ENCODE measurements around the gene PLD6.
A peak's percentile ranks its signal among the peaks of the same experiment; 100 is the strongest.
"Not testable (repeated sequence)": the region's sequence is repeated elsewhere in the genome, so short reads cannot be mapped to it uniquely, and the experiment has no call there.

Gene PLD6

GRCh38 chr17:17198281-17198680, 7.9 kb downstream of the PLD6 start:
- DNase-seq, result peak; percentile 56

GRCh38 chr17:17196776-17197175, 9.4 kb downstream of the PLD6 start:
- no peak for DNase-seq

DNA sequence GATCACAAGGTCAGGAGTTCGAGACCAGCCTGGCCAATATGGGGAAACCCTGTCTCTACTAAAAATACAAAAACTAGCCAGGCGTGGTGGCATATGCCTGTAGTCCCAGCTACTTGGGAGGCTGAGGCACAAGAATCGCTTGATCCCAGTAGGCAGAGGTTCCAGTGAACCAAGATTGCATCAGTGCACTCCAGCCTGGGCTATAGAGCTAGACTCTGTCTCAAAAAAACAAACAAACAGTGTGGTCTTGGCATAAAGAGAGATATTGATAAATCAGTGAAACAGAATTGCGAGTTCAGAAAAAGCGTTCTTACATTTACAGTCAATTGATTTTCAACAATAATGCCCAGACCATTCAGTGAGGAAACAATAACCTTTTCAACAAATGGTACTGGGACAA, 10.7 kb downstream of the PLD6 start:
- DNase-seq, result not testable (repeated sequence)

- DNase-seq, result no peak
Measured at GRCh38 chr17:17191961-17192381, 14.2 kb downstream of the PLD6 start.

DNA sequence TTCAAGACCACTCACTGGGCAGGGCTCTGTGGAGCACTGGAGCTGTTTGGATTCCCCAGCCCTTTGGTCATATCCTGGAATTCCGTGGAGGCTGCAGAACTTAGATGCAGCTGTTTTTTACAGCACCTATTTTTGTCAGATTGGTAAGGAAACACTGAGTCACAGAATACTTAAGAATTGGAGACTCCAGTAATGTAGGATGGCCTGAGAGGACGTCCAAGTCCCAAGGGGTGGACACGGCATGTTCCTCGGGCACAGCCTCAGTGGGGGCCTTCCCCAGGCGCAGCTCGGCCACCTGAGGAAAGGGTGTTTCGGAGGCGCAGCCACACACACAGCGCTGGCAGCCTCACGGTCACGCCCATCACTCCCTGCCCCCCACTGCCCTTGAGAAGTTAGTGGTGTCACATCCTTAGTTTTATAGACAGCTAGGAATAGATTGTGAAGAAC, 14.8 kb downstream of the PLD6 start:
- no peak for DNase-seq

DNA sequence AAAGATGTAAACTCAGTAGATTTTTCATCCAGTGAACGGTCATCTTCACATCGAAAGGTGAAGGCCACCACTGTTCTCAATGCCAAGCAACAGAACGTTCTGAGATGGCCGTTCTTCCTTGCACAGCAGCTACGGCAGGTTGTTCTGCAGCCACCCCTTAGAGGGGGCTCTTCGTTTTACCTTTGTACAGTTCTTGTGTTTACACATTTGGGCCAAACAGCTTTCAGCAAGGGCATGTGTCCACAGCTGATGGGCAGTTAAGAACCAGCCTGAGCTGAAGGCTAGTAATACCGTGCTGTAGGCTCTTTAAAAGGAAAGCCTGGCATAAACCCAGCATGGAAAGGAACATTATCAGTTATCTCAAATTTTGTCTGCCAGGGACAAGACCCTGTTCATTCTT, 15.9 kb downstream of the PLD6 start:
- no peak for DNase-seq

DNA sequence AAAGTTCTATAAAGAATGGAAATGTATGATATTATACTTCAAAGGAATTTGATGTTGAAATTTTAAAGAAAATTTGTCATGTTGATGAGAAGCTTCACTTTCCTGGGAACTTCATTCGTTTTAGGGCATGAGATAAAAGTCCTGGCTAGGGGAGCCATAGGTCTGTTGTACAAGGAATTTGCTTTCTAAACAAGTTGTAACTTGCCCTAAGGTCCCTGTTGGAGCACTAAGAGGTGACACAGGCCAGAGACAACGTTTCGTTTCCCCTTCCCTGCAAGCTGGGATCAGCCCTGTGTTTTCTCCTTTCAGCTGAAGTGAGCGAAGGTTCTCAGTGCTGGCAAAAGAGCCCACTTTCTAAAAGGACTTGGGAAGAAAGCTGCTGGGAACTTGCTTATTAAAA, 16.6 kb downstream of the PLD6 start:
- no peak for DNase-seq

DNA sequence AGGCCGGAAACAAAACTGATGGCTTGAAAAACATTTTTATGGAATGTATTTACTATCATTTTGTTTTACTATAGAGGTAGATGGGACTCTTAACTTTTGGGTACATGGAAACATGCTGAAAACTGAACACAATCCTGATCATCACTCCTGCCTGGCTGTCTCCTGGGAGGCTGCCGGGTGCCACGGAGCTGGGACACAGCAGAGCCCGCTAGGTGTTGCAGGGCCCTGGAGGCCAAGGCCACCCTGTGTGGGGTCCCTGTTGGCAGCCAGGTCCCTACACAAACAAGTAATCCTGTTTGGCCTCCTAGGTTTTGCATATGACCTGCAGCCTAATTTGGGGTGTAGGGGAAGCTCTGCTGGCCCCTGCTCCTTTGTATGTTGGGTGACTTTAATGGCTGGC, 17.5 kb downstream of the PLD6 start:
- DNase-seq, result no peak

DNA sequence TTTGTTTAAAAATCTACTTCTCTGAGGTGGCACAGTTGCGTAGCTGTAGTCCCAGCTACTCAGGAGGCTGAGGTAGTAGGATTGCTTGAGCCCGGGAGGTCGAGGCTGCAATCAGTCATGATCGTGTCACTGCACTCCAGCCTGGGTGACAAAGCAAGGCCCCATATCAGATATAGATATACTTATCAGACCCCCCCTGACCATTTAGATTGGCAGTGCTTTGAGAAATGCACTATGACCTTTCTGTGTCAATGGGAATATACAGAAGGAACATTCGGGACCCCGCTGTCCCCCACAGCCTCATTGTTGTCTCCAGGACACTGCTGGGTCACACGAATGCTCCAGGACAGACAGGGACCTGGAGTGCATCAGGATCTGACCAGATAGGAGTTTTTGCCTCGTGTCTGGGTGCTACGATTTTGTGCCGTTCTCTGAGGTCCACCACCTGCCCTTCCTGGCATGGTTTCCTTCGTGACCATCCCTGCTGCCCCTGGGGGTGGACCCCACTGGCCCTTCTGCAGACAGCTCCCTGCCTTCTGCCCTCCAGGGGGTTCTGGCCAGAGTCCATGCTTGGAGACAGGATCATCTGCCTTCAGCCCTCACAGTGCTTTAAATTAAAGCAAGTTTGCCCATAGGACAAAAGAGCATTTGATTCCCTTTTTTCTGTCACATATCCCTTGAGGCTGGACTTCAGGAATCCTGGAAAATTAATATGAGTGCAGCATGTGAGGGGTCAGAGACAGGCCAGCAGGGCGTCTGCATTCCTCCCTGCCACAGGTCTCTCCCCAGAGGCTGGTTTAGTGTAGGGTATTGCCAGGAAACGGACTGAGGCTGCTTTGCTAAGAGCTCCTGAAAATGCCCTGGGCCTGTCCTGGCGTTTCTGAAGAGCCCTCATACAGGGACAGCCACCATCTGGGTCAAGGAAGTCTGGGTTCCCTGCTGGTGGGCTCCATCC, 19.3 kb downstream of the PLD6 start:
- no peak for DNase-seq

DNA sequence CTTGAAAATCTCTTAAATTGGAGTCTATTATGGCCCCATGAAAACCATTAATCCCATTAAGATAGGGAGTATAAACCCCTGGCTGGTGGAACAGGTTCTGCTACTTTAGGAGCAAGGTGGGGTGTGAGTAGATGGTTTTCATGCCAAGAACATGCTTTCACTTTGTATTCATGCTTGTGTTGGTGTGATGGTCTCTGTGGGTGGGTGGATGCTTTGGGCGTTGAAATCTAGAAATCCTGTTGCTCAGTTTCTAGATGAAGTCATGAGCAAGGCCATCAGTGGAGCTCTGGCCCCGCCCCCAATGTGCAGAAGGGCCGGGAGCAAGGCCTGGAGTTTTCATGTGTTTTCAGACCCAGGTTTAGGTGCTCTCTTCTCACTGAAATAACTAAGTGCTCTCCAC, 20.1 kb downstream of the PLD6 start:
- no peak for DNase-seq

DNA sequence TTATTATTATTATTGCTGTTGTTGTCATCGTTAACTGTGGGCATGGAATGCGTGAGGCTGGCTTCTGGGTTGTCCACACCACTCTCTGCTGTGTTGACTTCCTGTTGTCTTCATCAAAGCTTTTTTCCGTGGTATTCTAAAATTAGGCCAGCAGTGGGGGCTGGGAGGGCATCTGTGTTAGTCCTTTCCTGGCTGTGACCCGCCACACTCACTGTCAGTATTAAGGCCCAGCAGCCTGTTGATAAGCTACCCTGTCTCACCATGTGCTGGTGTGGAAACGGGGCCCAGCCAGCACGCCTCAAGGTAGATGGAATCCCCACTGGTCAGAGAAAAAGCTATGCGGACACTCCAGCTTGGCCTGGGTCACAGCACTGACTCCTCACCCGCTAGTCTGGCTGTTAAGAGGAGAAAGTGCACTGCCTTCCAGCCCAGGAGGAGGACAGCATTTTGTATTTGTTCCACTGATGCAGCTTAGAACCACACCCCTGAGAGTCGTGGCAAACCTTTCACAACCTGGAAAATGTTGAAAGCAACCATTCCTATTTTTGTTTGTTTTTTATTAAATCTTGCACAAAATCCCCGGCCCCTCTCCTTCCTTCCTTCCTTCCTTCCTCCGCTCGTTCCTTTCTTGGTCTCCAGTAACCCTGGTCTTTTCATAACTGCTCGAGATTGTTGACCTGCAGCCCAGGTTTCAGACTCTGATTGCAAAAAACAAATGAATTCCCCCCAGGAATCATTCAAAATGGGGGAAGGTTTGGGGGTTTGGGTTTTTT, 21.0 kb downstream of the PLD6 start:
- DNase-seq, result not testable (repeated sequence)

- no peak for DNase-seq
Measured at GRCh38 chr17:17183744-17184143, 22.4 kb downstream of the PLD6 start.

DNA sequence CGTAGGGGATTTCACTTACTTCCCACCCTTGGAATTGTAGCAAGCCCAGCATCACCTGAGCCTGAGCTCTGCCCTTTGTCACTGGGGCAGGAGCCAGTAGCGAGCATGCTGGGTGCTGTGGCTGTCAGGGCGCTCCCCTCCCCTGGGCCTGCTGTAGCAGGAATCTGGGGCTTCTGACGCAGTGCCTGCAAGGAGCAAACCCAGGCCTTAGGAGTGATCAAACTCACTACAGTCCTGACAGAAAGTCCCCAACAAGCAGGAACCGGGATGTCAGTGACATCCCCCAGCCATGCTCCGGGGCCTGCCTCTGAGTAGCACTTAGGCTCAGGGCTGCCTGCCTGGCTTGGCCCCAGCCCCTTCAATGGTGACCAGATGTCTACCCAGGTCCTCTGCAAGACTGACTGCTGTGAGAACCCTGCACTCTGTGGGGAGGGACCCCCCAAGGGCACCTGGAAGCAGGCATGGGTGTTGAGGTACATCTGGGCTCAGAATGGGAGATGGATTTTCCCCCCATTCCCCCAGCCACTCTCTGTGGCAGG, 23.5 kb downstream of the PLD6 start:
- no peak for DNase-seq

- DNase-seq, result no peak
Measured at GRCh38 chr17:17181666-17182597, 24.2 kb downstream of the PLD6 start.

DNA sequence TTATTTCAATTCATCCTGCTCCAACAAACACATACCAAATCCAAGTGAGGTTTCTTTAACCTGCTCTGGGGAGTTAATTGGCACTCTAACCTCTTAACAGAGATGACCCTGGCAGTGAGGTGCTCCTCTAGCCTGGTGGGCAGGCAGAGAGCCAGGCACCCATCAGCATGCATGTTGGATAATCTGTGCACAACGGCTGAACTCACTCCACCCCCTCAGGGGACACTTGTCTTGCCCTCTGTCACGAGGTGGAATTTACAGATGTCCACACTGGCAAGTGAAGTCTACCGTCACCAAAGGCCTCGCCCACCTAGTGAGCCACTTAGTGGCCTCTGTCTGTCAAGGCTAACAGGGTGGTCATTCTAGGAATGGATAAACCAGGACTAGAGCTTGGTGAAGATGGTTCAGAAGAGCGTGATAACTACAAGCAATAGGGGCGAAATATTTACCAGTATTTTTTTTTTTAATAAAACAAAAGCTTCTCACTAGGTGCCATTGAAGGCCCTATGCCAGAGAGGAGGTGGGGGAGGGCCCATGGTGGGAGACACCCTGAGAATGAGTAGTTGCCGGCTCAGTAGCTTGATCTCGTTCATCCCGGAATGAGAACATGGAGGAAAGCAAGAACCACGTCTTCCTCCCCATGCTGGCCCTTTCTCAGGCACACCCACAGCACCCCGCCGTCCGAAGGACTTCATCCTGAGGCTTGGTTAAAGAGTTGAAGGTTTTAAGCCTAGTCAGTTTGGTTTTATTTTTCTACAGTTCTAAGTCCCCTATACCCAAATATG, 25.2 kb downstream of the PLD6 start:
- DNase-seq, result no peak

- DNase-seq, result no peak
Measured at GRCh38 chr17:17180141-17180603, 26.0 kb downstream of the PLD6 start.

DNA sequence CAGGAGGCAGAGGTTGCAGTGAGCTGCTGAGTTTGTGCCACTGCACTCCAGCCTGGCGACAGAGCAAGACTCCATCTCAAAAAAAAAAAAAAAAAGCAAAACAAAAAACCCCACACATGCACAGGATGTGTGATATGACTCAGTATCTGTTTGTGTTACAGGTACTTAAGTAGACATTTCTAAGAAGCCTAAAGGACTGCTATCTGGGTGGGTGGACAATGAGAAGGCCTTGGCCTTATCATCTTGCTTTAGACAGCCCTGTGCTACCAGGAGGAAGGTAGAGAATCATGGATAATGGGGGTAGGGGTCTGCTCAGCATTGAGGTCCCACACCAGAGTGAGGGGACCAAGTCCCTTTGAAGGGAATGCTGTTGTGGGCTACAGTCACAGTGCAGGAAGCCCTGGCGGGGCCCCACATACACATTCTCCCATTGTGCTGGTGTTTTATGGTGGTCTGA, 26.7 kb downstream of the PLD6 start:
- DNase-seq, result no peak

DNA sequence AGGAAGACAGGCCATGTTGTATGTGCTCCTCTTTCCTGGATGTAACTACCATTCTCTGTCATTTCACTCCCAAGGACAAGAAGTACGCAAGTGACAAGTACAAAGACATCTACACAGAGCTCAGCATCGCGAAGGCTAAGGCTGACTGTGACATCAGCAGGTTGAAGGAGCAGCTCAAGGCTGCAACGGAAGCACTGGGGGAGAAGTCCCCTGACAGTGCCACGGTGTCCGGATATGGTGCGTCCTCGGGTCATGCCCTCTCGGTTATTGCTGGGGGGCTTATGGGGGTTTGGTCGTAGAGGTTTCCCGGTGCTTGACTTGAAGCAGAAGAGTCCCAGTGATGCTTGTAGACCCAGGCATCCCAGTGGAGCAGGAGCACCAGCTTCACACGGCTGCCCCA, 29.0 kb downstream of the PLD6 start:
- no peak for DNase-seq

DNA sequence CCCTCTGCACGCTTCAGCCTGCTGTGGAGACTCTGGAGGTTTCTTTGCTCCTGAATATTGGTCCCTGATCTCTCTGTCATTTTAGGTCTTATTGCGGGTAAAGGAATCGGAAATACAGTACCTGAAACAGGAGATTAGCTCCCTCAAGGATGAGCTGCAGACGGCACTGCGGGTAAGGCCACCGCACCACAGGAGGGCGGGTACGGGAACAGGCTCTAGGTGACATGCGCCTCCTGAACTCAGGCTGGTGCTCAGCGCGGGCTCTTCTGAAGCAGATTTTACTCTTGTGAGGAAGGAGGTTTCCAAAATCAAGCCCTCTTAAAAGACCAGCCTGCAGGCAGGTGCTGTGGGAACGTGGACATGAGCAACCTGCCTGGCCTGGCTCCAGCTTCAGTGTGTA, 29.8 kb downstream of the PLD6 start:
- no peak for DNase-seq

GRCh38 chr17:17175917-17176316, 30.2 kb downstream of the PLD6 start:
- DNase-seq, result no peak

GRCh38 chr17:17175340-17175739, 30.8 kb downstream of the PLD6 start:
- DNase-seq, result no peak
